Endothelial cell (in vitro differentiated cells): ENCODE data around the gene ZNF746. TPM values are rescaled to one million over a fixed set of nuclear protein-coding genes. Genes with fewer than 3 reads are reported as not detected.
"Not testable (repeated sequence)": the region's sequence is repeated elsewhere in the genome, so short reads cannot be mapped to it uniquely, and the experiment has no call there.

ENCODE experiments used
- DNase-seq: peaks from one replicate; pipeline ENCODE4 v3.0.0; 2021; ENCODE audit warnings: low spot score
- H3K27ac Mint-ChIP-seq: one replicate; pipeline ENCODE4 v1.8.0; 2021; ENCODE audit warnings: mixed read lengths, inconsistent platforms; ENCODE audit not compliant: unreplicated experiment
- H3K27me3 Mint-ChIP-seq: one replicate; pipeline ENCODE4 v1.8.0; 2021; ENCODE audit warnings: mild to moderate bottlenecking, moderate library complexity, mixed read lengths, inconsistent platforms; ENCODE audit not compliant: unreplicated experiment
- H3K36me3 Mint-ChIP-seq: one replicate; pipeline ENCODE4 v1.8.0; 2021; ENCODE audit warnings: mild to moderate bottlenecking, low read depth, mixed read lengths, inconsistent platforms; ENCODE audit not compliant: unreplicated experiment
- H3K4me1 Mint-ChIP-seq: one replicate; pipeline ENCODE4 v1.8.0; 2021; ENCODE audit warnings: mild to moderate bottlenecking, mixed read lengths, inconsistent platforms; ENCODE audit not compliant: unreplicated experiment
- H3K4me3 Mint-ChIP-seq: one replicate; pipeline ENCODE4 v1.8.0; 2021; ENCODE audit warnings: mild to moderate bottlenecking, mixed read lengths, inconsistent platforms; ENCODE audit not compliant: unreplicated experiment
- H3K9me3 Mint-ChIP-seq: one replicate; pipeline ENCODE4 v1.8.0; 2021; ENCODE audit warnings: mixed read lengths, inconsistent platforms; ENCODE audit not compliant: unreplicated experiment
- total RNA-seq: library from RNA; stranded (reverse); fragmentation: NEBNext Ultra II Directional; extraction: Animal tissue kit (Norgen Biotek cat#: 25700); gene quantifications from one replicate; pipeline ENCODE4 v1.2.1, GENCODE V29; 2021; ENCODE audit not compliant: unreplicated experiment
- TF ChIP-seq, protein P1 (sequence below): fragments of 200-600 bp; sonication (generic); IDR thresholded peaks from one replicate; pipeline ENCODE4 v1.5.0; 2021; ENCODE audit warnings: antibody characterized with exemption; ENCODE audit not compliant: unreplicated experiment

The ZNF746 gene
- total RNA-seq, 1 donor from 2014 or later: 23.8 TPM

DNA sequence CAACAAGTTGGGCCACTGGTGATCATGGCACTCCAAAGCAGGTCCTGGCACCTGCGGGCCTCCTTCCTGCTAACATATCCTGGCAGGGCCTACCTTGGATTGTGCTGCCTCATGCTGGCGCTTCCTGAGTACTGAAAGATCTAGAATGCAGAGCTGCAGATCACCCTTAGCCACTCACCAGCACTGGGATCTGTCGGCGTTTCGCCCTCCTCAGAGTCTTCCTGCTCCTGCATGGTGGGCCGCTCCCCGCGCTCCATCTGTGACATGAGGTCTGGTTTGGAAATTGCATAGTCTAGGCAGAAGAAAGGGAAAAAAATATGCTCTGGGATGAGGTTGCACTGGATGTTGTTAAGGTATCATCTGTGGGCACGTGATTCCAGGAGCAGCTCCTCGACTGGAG, 46.8 kb downstream of the ZNF746 start:
- DNase-seq: no peak
- Mint-ChIP-seq H3K27me3 (no peaks in the 10 kb centered on the region), H3K4me1 (no peaks in the 10 kb centered on the region), H3K27ac (no peak overlapping the region), H3K9me3 (no peaks in the 10 kb centered on the region), H3K4me3 (no peak overlapping the region), H3K36me3 (peaks cover 45% of the 10 kb centered on the region)
- TF ChIP-seq, protein P1, sequence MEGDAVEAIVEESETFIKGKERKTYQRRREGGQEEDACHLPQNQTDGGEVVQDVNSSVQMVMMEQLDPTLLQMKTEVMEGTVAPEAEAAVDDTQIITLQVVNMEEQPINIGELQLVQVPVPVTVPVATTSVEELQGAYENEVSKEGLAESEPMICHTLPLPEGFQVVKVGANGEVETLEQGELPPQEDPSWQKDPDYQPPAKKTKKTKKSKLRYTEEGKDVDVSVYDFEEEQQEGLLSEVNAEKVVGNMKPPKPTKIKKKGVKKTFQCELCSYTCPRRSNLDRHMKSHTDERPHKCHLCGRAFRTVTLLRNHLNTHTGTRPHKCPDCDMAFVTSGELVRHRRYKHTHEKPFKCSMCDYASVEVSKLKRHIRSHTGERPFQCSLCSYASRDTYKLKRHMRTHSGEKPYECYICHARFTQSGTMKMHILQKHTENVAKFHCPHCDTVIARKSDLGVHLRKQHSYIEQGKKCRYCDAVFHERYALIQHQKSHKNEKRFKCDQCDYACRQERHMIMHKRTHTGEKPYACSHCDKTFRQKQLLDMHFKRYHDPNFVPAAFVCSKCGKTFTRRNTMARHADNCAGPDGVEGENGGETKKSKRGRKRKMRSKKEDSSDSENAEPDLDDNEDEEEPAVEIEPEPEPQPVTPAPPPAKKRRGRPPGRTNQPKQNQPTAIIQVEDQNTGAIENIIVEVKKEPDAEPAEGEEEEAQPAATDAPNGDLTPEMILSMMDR: no peak

DNA sequence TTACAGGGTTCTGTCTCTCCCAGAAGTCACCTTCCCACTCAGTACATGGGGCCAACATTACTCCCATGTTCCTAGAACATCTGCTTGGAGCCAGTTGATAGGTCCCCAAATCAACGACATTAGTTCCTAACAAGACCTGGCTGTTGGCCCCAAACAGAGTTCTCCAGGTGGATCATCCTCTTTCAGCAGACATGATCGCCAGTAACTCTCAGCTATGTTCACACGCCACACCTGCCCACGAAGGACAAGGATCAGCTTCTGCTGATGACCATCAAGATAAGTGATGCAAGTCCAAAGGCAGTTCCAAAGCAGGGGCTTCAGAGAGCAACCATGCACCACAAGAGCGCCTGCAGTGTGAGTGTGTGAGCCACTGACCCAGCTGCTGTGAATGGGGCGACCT, 47.7 kb downstream of the ZNF746 start:
- no peaks in the 10 kb centered on the region for H3K9me3 Mint-ChIP-seq
- no peak for DNase-seq
- TF ChIP-seq, protein P1: no peak
- H3K36me3 Mint-ChIP-seq: peaks cover 46% of the 10 kb centered on the region
- H3K27ac Mint-ChIP-seq: no peak overlapping the region
- H3K27me3 Mint-ChIP-seq: no peaks in the 10 kb centered on the region
- H3K4me1 Mint-ChIP-seq: no peaks in the 10 kb centered on the region
- no peak overlapping the region for H3K4me3 Mint-ChIP-seq

DNA sequence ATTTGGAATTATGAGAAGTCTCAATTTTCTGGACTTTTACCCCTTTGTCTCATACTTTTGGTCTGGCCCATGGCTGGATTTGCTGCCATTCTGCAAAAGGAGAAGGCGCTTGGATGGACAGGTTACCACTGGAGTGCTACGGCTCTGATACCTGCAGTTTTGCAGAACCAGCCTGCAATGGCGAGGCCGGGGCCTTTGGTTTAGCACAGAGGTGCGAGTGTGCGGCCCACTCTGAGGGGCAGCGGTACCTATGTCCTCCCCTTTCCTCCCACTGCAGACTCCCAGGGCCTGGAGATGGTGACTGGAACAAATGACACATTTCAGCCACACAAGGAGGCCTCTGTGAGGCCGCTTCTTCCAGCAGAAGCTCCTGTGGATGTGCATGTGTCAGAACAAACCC, 48.6 kb downstream of the ZNF746 start:
- no peaks in the 10 kb centered on the region for H3K27me3 Mint-ChIP-seq
- peaks cover 47% of the 10 kb centered on the region for H3K36me3 Mint-ChIP-seq
- no peaks in the 10 kb centered on the region for H3K9me3 Mint-ChIP-seq
- TF ChIP-seq, protein P1: no peak
- no peak overlapping the region for H3K4me3 Mint-ChIP-seq
- no peak overlapping the region for H3K27ac Mint-ChIP-seq
- no peak for DNase-seq
- no peaks in the 10 kb centered on the region for H3K4me1 Mint-ChIP-seq

DNA sequence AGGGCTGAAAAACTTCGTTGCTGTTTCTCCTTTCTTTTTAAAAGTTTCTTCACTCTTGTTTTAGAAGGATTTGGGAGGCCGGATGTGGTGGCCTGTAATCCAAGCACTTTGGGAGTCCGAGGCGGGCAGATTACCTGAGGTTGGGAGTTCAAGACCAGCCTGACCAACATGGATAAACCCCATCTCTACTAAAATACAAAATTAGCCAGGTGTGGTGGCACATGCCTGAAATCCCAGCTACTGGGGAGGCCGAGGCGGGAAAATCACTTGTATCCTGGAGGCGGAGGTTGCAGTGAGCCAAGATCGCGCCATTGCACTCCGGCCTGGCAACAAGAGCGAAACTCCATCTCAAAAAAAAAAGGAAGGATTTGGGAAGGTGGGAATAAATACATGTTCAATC, 51.6 kb downstream of the ZNF746 start:
- peaks cover 47% of the 10 kb centered on the region for H3K36me3 Mint-ChIP-seq
- H3K27ac Mint-ChIP-seq, H3K9me3 Mint-ChIP-seq, H3K4me1 Mint-ChIP-seq, H3K4me3 Mint-ChIP-seq, H3K27me3 Mint-ChIP-seq, DNase-seq: not testable (repeated sequence)

DNA sequence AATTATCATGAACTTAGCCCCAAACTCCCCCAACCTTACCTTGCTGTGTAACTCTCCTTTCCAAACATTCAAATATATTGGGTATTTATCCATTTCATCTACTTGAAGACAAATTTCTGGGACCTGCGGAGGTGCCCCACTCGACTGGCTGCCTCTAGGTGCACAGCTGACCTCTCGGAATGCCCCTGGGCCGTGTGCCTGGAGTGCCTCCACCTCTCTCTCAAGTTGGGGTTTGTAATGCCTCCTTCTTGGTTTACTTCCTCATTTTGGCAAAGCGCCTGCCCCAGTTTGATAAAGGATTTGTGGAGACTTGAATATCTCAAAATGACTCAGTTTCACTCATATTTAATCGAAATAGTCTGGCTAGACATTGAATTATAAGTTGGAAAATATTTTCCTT, 53.3 kb downstream of the ZNF746 start:
- no peak for DNase-seq
- peaks cover 30% of the 10 kb centered on the region for H3K36me3 Mint-ChIP-seq
- H3K4me1 Mint-ChIP-seq: no peaks in the 10 kb centered on the region
- H3K4me3 Mint-ChIP-seq: no peak overlapping the region
- no peaks in the 10 kb centered on the region for H3K9me3 Mint-ChIP-seq
- H3K27ac Mint-ChIP-seq: no peak overlapping the region
- no peaks in the 10 kb centered on the region for H3K27me3 Mint-ChIP-seq
- TF ChIP-seq, protein P1: no peak

DNA sequence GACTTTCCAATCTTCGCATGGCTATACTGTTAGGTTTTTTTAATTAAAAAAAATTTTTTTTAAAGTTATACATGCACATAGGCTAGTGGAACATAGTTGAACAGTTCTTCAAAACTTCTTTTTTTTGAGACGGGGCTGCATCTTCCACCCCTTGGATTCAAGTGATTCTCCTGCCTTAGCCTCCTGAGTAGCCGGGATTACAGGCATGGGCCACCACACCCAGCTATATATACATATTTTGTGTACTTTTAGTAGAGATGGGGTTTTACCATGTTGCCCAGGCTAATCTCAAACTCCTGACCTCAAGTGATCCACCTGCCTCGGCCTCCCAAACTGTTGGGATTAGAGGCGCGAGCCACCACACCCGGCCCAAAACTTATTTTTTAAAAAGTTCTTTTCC, 54.1 kb downstream of the ZNF746 start:
- Mint-ChIP-seq H3K4me1 (no peaks in the 10 kb centered on the region), H3K9me3 (no peaks in the 10 kb centered on the region), H3K27ac (no peak overlapping the region), H3K4me3 (no peak overlapping the region), H3K36me3 (peaks cover 34% of the 10 kb centered on the region), H3K27me3 (no peaks in the 10 kb centered on the region)
- TF ChIP-seq, protein P1: no peak
- no peak for DNase-seq
